GM12865 (cell line): ENCODE results near the gene CSTPP1.

Experiments
- DNase-seq: peaks from one replicate; pipeline ENCODE4 v3.0.0; 2010; ENCODE audit warnings: low read depth
- H3K4me3 ChIP-seq: 2 replicates; pipeline ENCODE4 v1.5.1; 2011; ENCODE audit warnings: mild to moderate bottlenecking, low read depth, low read length, control low read depth
- CTCF ChIP-seq: IDR thresholded peaks from 2 replicates; pipeline ENCODE4 v1.5.1; 2011; ENCODE audit warnings: low read length, control low read depth, low read depth, inconsistent platforms; ENCODE audit not compliant: insufficient read depth; ENCODE audit errors: missing control alignments

The CSTPP1 gene

GRCh38 chr11:47132981-47133380 is 196.4 kb downstream of the CSTPP1 start:
- no peak overlapping the region for H3K4me3 ChIP-seq
- DNase-seq = no peak
- TF ChIP-seq CTCF = no peak

DNA sequence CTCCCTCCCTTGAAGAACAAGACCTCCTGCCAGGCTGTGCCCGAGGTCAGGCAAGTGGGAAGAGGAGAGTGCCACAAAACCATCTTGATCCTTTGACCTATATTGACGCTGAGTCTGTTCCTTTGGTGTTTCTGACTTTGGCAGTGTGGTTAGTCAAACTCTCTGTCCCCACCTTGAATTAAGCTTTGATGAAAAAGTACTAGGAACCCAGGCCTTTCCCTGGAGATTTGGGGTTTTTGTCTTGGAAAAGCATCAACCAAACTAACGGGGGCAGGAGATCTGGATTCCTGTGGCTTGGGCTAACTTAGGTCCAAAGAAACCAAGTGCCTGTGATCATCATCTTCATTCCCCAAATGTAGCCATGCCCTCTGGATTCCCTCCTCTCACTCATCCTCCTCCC is 199.8 kb downstream of the CSTPP1 start:
- no peak for TF ChIP-seq CTCF
- no peak for DNase-seq
- no peak overlapping the region for H3K4me3 ChIP-seq

- DNase-seq = no peak
- TF ChIP-seq CTCF = no peak
- H3K4me3 ChIP-seq = no peak overlapping the region
These were observed 200.4 kb downstream of the CSTPP1 start for GRCh38 chr11:47136921-47137320.

- DNase-seq = no peak
- TF ChIP-seq CTCF = no peak
These were observed 200.9 kb downstream of the CSTPP1 start for GRCh38 chr11:47137476-47137875.

GRCh38 chr11:47139878-47140277 is 203.3 kb downstream of the CSTPP1 start:
- no peak overlapping the region for H3K4me3 ChIP-seq
- TF ChIP-seq CTCF = no peak
- DNase-seq = no peak

More at GRCh38 chr11:47137476-47137875, 200.9 kb downstream of the CSTPP1 start:
- no peak overlapping the region for H3K4me3 ChIP-seq

DNA sequence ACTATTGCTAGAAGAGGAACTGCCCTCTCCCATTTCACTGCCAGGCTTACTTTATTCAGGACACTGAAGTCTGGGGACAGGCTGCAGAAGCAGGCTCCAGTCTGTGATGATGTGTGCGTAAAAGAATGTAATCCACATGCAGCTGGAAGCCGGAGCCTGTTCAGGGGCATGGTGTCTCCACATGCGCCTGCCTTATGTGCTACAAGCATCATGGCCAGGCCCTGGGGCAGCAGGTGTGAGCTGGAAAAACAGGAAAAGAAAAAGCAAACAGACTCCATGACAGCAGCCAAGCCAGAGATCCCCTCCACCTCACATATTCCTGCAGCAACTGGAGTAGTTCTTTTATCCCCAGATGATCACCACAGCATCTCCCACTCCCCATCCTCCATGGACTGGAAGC is 206.8 kb downstream of the CSTPP1 start:
- TF ChIP-seq CTCF = no peak
- DNase-seq = no peak

DNA sequence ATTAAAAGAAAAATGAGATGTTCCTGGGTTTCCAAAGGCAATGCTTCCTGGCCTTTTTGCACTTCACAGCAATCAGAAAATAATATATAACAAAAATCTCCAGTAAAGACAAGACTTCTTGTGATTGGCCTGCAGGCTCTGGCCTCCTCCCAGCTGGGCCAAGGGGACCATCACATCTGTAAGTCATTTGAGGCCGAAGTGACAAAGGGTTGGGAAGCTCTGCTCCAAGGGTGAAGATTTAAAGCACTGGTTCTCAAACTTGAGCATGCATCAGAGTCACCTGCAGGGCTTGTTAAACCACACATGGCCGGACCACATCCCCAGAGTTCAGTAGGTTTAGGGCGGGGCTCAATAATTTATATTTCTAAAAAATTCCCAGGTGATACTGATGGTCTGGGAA is 208.0 kb downstream of the CSTPP1 start:
- TF ChIP-seq CTCF = no peak
- DNase-seq = no peak
- H3K4me3 ChIP-seq = no peak overlapping the region

More for the DNA sequence above, 206.8 kb downstream of the CSTPP1 start:
- H3K4me3 ChIP-seq = no peak overlapping the region
